ENCODE measurements around the gene ST13.

GRCh38 chr22:40853961-40854360 lies 2.5 kb downstream of the ST13 start:
- TF ChIP-seq, protein P1, sequence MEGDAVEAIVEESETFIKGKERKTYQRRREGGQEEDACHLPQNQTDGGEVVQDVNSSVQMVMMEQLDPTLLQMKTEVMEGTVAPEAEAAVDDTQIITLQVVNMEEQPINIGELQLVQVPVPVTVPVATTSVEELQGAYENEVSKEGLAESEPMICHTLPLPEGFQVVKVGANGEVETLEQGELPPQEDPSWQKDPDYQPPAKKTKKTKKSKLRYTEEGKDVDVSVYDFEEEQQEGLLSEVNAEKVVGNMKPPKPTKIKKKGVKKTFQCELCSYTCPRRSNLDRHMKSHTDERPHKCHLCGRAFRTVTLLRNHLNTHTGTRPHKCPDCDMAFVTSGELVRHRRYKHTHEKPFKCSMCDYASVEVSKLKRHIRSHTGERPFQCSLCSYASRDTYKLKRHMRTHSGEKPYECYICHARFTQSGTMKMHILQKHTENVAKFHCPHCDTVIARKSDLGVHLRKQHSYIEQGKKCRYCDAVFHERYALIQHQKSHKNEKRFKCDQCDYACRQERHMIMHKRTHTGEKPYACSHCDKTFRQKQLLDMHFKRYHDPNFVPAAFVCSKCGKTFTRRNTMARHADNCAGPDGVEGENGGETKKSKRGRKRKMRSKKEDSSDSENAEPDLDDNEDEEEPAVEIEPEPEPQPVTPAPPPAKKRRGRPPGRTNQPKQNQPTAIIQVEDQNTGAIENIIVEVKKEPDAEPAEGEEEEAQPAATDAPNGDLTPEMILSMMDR (conservative IDR thresholded peaks at IDR 0.05 in 1 of 2, IDR thresholded peaks at IDR 0.05 in 1 of 2; ENCODE audit: extremely low read depth in 1 of 2, insufficient read depth in 1 of 2, low read depth in 1 of 2, low read length in 2 of 2) = no peak
- TF ChIP-seq EZH2 (IDR thresholded peaks at IDR 0.05; ENCODE audit: borderline replicate concordance, low read length) = no peak

Data from mammary epithelial cell (primary cell).